ENCODE results near the gene SSH2. TPM values are rescaled to one million over a fixed set of nuclear protein-coding genes. Genes with fewer than 3 reads are reported as not detected.

Gene SSH2
- total and polyA plus RNA-seq, 9 of the 15 experiments (the other 6 are each of a cell fraction or from before 2014, with no cell fraction given) = 3.9 to 16.1 (median 10.2) TPM

DNA sequence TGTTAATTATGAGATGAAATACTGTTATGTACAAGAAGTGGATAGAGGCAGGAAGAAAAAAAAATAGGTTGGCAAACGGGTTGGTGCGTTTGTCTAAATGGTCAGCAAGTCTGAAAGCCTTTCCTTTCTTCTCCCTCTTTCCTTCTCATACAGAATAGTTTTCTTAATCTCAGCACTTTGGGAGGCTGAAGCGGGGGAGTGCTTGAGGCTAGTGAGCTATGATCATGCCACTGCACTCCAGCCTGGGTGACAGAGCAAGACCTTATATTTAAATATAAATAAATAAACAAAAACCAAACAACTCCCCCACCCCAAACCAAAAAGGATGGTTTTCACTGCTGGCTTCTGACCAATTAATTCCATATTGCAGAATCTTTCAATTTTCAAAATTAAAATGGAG lies 232.7 kb downstream of the SSH2 start (continued):
- TF ChIP-seq FOXJ3 (CRISPR knock-in tag; IDR thresholded peaks at IDR 0.05) = no peak
- TF ChIP-seq EGR1 (conservative IDR thresholded peaks at IDR 0.05) = no peak
- TF ChIP-seq, protein P1, sequence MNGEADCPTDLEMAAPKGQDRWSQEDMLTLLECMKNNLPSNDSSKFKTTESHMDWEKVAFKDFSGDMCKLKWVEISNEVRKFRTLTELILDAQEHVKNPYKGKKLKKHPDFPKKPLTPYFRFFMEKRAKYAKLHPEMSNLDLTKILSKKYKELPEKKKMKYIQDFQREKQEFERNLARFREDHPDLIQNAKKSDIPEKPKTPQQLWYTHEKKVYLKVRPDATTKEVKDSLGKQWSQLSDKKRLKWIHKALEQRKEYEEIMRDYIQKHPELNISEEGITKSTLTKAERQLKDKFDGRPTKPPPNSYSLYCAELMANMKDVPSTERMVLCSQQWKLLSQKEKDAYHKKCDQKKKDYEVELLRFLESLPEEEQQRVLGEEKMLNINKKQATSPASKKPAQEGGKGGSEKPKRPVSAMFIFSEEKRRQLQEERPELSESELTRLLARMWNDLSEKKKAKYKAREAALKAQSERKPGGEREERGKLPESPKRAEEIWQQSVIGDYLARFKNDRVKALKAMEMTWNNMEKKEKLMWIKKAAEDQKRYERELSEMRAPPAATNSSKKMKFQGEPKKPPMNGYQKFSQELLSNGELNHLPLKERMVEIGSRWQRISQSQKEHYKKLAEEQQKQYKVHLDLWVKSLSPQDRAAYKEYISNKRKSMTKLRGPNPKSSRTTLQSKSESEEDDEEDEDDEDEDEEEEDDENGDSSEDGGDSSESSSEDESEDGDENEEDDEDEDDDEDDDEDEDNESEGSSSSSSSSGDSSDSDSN (IDR thresholded peaks at IDR 0.05; ENCODE audit: borderline replicate concordance in 1 of 2, low read depth in 2 of 2, low read length in 2 of 2) = no peak

DNA sequence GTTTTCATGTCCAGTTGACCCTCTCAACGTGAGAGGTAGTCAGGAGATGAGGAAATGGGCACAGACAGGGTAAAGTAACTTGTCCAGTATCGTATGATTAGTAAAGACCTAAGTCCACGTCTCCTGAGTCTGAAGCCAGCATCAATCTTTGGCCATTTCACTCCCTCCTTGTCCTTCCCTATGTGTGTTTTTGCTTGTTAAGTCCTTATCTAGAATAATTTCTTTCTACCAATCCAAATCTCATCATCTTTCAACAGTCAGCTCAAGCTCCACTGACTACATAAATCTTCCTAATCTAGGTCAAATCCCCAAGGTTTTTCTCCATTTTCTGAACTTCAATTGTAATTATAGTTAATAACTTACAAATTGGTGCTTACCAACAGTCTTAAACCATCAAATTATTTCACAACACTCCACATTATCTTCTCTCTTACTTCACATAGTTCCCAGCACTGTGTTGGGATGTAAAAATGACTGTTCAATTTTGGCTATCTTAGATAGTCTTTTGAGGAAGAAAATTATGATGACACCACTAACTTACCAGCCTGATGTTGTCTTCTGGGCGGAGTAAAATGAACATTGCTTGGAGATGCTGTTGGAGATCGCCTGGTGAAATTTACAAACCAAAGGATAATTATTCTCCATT lies 235.0 kb downstream of the SSH2 start:
- Histone ChIP-seq H3K36me3 (ENCODE audit: control insufficient read depth, insufficient read depth, low read length) (no peaks in the 10 kb centered on the region), H3K4me2 (ENCODE audit: insufficient read depth, low read length) (no peak overlapping the region), H4K20me1 (replicated peaks; ENCODE audit: control insufficient read depth, insufficient read depth, low read length) (no peaks in the 10 kb centered on the region), H3K9ac (ENCODE audit: insufficient read depth in 1 of 2, low read depth in 2 of 2, low read length in 2 of 2) (peak overlapping the region in 1 of 2 experiments; percentile 13; a peak in 1 of 4 replicates), H2AFZ (ENCODE audit: low read depth, low read length) (peak overlapping the region; percentile 20; the same call in 1 of the 2 replicates), H3K27me3 (ENCODE audit: control insufficient read depth in 2 of 2, insufficient read depth in 2 of 2, low read length in 2 of 2) (no peaks in the 10 kb centered on the region), H3K4me3 (no peak overlapping the region), H3K9me3 (replicated peaks; ENCODE audit: control insufficient read depth, insufficient read depth, low read depth, low read length) (no peaks in the 10 kb centered on the region), H3K79me2 (ENCODE audit: control insufficient read depth, insufficient read depth, low read length) (no peaks in the 10 kb centered on the region), H3K27ac (ENCODE audit: extremely low read depth, low read depth, low read length) (peak overlapping the region; percentile 56; the same call in 2 of the 3 replicates), H3K4me1 (replicated peaks in 1 of 2; ENCODE audit: control insufficient read depth in 2 of 2, insufficient read depth in 2 of 2, low read length in 2 of 2) (peaks cover 5 to 32% of the 10 kb centered on the region in 2 experiments), H3K9me1 (ENCODE audit: control insufficient read depth, insufficient read depth, low read length) (no peaks in the 10 kb centered on the region)
- intact Hi-C loops (cut with micrococcal nuclease) (no loop called here), in situ Hi-C loops (cut with MboI) (no loop called here)
- WGBS (ENCODE audit: insufficient coverage, low coverage, missing lambda C conversion rate) = 36% methylated on average over 5 of the region's 5 CpGs
- BruUV-seq (replicated peaks) = no TSS peak
- 0 out of 3 replicates have a peak, but pooled peaks have one; percentile 27 for ATAC-seq
- CTCF ChIA-PET (ENCODE audit: low intra/inter-chr PET ratio) = interaction anchor here (0.6 kb wide), 1 partner anchor 656 kb away, joined by 4 read pairs; no protein-coding TSS in a partner anchor
- no peak for FAIRE-seq
- POLR2A ChIA-PET = no interaction called here
- no peak for DNase-seq (ENCODE audit: extremely low read depth in 1 of 4, low spot score in 3 of 4)
- peak; percentile 46 for TF ChIP-seq ZNF316 (IDR thresholded peaks at IDR 0.05)
- 0 out of 2 replicates have a peak, but pooled peaks have one; percentile 27 for TF ChIP-seq ZNF592 (IDR thresholded peaks at IDR 0.05)
- no peak for TF ChIP-seq CEBPG (CRISPR knock-in tag; IDR thresholded peaks at IDR 0.05)
- TF ChIP-seq CEBPG (tag; conservative IDR thresholded peaks at IDR 0.05 in 1 of 2, IDR thresholded peaks at IDR 0.05 in 1 of 2) = peak; percentile 30 to 65; a peak in 2 of 4 replicates
- peak; percentile 90 for TF ChIP-seq CEBPB (tag; IDR thresholded peaks at IDR 0.05)
- no peak for TF ChIP-seq NFXL1 (CRISPR knock-in tag; IDR thresholded peaks at IDR 0.05)
- TF ChIP-seq TOE1 (IDR thresholded peaks at IDR 0.05; ENCODE audit: borderline replicate concordance) = no peak
- no peak for TF ChIP-seq TOE1 (CRISPR knock-in tag; IDR thresholded peaks at IDR 0.05; ENCODE audit: borderline replicate concordance, low read depth)
- peak; percentile 49; the same call in 1 of the 2 replicates for TF ChIP-seq PKNOX1 (IDR thresholded peaks at IDR 0.05)
